ENCODE measurements around the gene GET3. TPM values are rescaled to one million over a fixed set of nuclear protein-coding genes. Genes with fewer than 3 reads are reported as not detected.

GET3 gene
- total RNA-seq, 1 donor from 2014 or later, result 69.3 TPM

DNA sequence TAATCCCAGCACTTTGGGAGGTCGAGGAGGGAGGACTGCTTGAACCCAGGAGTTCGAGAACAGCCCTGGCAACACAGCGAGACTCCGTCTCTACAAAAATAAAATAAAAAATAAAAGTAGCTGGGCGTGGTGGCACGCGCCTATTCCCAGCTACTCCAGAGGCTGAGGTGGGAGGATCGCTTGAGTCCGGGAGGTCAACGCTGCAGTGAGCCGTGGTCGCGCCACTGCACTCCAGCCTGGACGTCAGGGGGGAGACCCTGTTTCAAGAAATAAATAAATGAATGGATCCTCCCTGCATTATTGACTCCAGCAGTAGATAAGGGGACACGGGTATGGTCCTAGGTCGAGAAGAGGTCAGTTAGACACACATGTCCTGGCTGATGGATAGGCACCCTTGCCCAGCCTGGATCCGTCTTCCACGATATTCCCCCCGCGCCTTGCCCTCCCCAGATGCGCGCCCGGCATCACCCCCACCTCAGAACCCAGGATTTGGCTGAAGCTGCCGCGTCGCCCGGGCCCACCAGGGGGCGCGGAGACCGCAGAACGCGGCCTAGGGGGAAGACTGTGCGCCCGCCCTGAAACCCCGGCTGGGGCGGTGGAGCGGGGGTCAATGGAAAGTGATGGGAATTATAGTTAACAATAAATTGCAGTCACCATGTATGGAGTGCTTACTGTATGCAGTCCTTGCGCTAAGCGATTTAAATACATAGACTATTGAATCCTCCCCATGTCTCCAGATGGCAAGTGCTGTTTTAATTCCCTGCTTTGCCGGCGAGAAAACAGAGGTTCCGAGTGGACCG lies 40.1 kb downstream of the GET3 start:
- intact Hi-C loops (cut with micrococcal nuclease), result loop anchor here (1.0 kb wide), 2 partner anchors 12 to 19 kb away; no protein-coding TSS in a partner anchor

DNA sequence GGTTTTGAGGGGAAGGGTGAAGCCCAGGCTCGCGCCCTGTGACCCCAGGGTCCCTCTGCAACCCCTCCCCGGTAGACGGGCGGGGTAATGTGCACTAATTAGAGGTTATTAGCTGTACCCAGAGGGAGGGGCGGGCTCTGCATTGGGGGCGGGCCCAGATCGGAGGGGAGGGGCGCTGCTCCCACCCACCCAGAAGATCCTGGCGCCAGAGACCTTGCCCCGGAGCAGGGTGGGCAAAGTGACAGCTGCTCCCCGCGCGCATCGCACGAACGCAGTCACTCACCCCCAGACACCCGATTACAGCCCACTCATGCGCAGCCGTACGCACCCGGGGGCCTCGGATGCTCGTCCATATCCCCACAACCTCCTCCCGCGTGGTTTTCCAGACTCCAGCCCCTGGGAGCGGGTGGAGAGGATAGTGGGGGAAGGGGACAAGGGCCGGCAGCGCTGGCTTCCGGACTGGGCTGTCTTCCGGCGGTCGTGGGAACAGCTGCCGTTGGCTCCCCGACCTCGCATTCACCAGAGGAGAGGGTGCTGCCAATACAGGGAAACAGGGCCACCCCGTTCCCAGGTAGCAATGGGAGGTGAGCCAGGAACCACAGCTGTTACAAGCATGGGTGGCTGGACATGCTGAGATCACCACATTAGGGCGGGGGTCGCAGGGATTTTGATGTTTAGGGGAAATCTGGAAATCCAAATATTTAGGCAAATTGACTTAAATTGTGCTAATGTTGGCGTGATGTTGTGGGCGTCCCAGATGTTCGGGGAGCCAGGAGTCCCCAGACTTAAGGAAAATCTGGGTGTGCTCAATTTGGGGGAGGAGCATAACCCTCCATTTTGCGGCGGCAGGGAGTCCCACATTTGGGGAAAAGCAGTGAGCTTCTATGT lies 41.0 kb downstream of the GET3 start:
- intact Hi-C loops (cut with micrococcal nuclease), result loop anchor here (1.0 kb wide), 1 partner anchor 11 kb away; no protein-coding TSS in a partner anchor

DNA sequence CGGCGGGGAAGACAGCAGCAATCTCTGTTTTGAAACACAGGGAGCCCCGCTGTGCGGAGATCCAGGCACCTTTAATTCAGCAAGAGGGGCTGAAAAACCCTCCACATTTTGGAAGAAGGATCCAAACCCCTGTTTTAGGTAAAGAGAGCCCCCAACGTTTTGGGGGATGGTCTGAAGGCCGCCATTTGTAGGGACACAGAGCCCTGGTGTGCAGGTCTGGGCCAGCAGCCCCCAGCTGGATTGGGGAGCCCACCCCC lies 41.5 kb downstream of the GET3 start:
- intact Hi-C loops (cut with micrococcal nuclease), result loop anchor here (1.0 kb wide), 1 partner anchor 10 kb away; no protein-coding TSS in a partner anchor

DNA sequence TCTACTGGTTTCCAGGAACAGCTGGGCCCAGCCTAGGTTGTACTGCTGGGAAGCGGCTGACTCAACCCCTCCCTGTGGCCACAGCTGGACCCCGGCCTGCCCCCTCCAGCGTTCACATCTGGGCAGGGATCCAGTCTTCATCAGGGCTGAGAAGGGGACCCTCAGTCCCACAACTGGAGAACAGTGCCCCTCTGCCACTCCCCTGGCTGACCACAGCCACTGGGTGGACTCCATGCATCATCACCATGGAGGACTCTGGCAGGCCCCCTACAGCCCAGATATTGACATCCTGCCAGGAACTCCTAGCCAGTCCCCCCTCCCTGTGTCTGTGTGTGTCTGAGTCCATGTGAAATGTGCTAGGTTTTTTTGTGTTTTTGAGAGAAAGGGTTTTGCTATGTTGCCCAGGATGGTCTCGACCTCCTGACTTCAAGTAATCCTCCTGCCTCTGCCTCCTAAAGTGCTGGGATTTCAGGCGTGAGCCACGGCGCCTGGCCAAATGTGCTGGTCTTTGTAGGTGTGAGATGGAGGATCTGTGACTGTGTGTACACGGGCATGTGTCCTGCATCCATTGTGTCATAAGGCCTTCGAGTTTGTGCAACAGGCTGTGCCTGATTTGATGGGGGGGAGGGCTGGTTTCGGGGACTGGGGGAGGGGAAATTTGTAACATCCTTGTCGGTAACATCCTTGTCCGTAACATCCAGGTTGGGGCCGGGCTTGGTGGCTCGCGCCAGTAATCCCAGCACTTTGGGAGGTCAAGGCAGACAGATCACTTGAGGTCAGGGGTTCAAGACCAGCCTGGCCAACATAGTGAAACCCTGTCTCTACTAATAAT lies 42.1 kb downstream of the GET3 start:
- intact Hi-C loops (cut with micrococcal nuclease), result no loop called here

DNA sequence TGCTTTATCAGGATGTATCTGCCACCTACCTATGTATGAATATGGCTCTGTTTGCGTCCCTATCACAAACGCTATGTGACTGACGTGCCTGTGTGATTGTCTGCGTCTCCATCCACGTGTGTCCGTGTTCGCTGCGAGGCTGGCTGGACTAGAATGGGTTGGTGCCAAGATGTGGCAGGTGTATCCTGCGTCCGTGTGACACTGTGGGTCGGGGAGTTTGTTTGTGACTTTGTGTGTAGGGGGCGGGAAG lies 44.8 kb downstream of the GET3 start:
- intact Hi-C loops (cut with micrococcal nuclease), result loop anchor here (1.0 to 10.0 kb wide), 2 partner anchors 9 to 1743 kb away; partner anchors contain the start of genes JUNB and TECR

DNA sequence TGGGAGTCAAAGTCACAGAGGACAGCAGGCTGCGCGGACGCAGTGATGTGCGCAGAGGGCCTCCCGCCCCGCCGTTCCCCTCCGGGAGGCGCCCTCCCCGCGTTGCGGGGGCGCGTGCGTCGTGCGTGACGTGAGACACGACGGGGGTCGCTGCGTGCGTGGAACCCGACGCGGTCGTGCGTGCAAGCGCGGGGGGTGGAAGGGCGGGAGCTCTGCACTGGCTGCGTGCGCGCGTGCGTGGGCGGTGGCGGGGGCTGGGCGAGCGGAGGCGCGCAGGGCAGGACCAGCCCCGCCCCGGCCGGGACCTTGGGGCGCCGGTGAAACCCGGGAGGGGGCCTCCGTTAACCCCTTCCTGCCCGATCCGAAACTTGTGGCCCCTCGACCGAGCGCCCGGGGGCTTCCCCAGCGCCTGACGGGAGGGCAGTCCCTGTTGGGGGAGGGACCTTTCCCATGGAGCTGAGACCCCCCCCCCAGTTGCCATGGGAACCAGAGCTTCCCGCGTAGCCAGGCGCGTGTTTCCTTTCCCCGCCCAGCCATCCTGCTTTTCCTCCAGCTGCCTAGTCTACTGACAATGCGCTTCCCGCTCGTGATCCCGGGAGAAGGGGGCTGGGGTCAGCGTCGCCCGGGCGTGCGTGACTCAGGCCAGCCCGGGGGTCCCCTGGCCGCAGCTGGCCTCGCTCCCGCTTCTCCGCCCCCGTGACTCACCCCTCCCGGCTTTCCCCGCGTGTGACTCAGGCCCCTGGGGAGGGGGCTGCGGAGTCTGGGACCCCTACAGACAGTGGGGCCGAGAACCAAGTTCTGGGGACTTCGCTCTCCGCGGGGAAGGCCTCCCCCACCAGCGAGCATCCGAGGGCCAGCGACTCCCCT lies 45.4 kb downstream of the GET3 start:
- intact Hi-C loops (cut with micrococcal nuclease), result loop anchor here (1.0 to 10.0 kb wide), 2 partner anchors 9 to 1742 kb away; partner anchors contain the start of genes JUNB and TECR

DNA sequence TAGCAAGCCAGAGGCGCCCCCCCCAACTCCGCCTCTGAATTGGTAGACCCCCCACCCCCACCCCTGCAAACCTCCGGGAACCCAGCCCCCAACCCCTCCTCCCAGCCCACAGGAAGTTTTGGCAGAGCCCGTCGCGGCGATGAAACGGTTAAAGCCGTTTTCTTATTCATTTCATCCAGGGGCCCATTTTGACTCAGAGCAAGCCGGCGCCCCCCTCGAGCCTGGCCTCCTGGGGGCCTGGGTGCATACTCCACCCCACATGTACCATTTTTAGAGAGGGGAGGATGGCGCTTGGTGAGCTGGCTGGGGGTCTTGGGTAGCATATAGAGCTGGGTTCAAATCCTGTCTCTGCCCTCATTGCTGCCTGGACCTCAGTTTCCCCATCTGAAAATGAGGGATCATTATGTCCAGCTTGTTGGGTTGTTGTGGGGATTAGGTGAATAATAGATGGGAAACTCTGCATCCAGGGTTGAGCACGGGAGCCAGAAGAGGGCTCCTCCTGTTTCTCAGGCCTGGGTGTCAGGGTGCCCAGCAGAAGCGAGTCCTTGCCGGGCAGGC lies 46.1 kb downstream of the GET3 start:
- intact Hi-C loops (cut with micrococcal nuclease), result loop anchor here (10.0 kb wide), 1 partner anchor 1741 kb away; the partner anchor contains the start of gene TECR

DNA sequence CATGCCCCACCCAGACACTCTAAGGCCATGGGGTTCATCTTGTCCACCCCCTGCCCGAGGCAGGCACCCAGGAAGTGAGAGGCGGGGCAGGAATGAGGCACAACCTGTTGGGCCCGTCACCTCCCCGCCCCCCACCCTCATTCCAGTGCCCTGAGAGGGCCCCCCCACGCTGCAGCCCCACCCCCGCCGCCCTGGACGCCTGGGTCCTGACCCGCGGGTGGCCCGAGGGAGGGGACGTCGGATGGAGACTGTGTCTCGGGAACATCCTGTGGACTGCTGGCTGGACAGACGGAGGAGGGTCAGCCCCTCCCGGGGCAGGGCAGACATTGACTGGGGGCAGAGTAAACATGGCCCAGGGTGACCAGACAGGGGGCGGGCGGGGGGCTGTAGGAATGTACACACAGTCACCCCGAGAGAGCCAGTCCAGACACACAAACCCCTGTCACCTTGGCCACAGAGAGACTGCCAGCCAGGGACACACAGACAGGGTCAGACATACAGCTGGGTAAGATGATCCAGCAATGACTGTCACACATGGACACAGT lies 46.6 kb downstream of the GET3 start:
- intact Hi-C loops (cut with micrococcal nuclease), result loop anchor here (10.0 kb wide), 1 partner anchor 1741 kb away; the partner anchor contains the start of gene TECR

DNA sequence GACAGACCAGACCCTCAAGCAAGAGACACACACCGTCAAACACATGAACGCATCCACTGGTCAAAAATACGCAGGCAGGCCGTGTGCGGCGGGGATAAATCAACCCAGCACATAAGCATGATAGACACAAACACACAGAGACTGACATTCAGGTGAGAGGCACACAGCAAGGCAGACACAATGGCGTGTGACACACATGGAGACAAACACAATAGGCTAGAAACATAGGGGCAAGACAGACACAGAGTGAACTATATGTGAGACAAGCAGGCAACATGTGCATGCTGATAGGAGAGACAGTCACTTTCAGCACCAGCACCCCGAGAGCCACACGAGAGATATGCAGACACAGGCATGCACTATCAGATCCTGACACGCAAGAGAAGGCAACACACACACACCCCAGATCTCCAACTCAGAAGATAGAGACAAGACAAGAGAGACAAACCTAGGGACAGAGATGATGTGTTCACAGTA lies 47.1 kb downstream of the GET3 start:
- intact Hi-C loops (cut with micrococcal nuclease), result loop anchor here (10.0 kb wide), 1 partner anchor 1740 kb away; the partner anchor contains the start of gene TECR

DNA sequence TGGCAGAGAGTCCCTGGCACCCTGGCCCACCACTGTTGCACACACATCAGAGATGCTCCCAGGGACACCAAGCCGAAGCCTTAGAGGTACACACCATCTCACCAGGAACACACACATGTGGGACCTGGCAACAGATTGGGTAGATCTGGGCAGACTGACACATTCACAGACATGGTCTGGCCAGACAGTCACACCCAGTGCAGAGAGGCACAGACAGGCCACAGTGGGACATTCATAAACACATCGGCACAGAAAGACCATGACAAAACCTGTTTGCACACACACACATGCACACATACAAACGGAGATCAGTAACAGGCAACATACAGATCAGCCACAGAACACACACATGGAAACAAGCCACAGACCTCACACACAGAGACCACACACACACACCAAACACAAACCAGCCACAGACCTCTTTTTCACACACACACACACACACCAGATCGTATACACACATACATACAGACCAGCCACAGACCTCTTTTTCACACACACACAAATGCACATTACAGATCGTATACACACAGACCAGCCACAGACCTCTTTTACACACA lies 47.7 kb downstream of the GET3 start:
- intact Hi-C loops (cut with micrococcal nuclease), result loop anchor here (10.0 kb wide), 1 partner anchor 1740 kb away; the partner anchor contains the start of gene TECR

DNA sequence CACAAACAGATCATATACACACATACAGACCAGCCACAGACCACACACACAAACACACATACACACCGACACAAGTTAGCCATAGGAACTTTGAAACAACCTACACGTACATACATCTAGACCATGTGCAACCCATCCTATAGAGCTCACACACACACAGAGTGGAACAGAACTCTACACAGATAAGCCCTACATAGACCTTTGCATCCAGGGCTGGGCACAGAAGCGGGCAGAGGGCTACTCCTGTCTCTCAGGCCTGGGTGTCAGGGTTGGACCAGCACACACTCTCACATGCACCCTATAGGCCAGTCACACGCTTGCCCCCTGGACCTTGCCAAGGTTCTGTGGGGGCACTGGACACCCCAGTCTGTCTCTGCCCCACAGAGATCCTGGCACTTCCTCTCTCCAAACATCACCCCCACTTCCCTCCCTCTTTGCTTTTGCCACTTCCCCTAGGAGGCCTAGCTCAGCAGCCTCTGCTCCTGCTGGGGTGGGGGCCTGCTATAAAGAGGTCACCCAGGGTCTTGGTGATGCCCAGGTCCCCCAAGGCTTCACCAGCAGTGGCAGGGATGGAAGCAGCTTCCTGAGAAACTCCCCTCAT lies 48.2 kb downstream of the GET3 start:
- intact Hi-C loops (cut with micrococcal nuclease), result loop anchor here (10.0 kb wide), 1 partner anchor 1739 kb away; the partner anchor contains the start of gene TECR

DNA sequence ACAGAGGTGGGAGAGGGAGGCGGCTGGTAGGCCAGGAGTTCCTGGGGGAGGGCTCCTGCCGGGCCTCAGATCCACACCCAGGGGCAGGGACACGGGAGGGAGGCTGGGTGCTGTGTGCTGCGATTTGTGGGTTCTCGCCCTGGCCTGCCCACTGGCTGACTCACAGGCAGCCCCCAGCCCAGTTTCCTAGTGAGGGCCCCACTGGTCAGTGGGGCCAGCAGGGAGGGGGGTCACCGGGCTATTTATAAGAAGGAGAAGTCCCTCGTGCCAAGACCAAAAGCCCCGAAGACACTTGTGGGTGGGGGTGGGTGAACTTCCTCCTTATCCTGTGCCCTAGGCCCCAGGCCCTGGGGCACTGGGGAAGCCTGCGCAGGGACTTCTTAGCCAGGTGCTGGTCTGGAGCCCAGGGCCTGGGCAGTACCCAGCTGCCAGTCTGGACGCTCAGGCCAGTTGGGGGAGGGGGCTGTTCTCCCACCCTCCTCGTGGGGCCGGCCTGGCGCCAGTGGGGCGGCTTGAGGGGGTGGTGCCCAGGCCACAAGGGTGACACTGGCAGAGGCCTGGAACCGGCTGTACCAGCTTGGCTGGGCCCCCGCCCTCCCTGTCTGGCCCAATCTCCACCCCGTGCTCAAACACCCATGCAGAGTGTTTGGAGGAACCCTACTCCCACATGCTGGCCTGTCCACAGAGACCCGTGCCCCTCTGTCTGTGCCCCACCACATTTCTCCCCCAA lies 49.0 kb downstream of the GET3 start:
- intact Hi-C loops (cut with micrococcal nuclease), result loop anchor here (10.0 kb wide), 1 partner anchor 1738 kb away; the partner anchor contains the start of gene TECR

DNA sequence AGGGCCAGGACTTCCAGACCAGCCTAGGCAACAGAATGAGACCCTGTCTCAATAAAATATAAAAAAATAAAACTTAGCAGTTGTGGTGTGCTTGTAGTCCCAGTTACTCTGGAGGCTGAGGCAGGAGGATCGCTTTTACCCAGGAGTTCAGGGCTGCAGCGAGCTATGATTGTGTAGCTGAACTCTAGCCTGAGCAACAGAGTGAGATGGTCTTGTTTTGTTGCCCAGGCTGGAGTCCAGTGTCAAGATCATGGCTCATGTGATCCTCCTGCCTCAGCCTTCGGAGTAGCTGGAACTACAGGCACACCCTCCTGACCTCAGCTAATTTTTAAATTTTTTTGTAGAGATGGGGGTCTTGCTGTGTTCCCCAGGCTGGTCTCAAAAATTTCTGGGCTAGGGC lies 49.7 kb downstream of the GET3 start:
- intact Hi-C loops (cut with micrococcal nuclease), result loop anchor here (10.0 kb wide), 1 partner anchor 1738 kb away; the partner anchor contains the start of gene TECR

DNA sequence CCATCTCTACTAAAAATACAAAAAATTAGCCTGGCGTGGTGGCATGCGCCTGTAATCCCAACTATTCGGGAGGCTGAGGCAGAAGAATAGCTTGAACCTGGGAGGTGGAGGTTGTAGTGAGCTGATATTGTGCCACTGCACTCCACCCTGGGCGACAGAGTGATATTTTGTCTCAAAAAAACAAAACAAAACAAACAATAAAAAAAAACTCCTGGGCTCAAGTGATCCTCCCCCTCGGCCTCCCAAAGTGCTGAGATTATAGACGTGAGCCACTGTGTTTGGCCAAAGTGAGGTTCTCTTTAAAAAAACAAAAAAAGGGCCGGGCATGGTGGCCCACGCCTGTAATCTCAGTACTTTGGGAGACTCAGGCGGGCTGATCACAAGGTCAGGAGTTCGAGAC lies 50.2 kb downstream of the GET3 start:
- intact Hi-C loops (cut with micrococcal nuclease), result loop anchor here (10.0 kb wide), 1 partner anchor 1737 kb away; the partner anchor contains the start of gene TECR

DNA sequence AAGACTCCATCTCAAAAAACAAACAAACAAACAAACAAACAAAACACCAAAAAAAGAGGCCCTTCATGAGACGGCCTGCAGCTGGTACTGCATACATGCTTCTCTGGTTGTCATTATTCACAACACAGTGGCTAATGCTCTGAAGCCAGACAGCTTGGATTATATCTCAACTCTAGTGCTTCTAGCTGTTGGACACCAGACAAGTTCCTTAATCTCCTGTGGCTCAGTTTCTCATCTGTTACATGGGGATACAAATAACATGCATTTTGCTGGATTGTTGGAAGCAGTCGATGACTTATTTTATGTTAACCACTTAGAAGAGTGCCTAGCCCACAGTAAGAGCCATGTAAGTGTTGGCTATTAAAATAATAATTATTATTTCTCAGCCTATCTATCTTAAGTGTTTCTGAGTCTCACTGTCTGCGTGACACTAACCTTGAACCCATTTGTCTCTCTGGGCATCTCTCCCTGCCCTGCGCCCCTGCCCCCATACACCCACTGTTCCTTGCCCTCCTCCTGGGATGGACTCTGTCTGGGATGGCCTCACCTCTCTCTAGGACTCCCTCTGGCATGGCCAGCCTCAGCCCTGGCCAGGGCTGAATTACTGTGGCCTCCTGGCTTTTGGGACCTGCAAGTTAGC lies 50.9 kb downstream of the GET3 start:
- intact Hi-C loops (cut with micrococcal nuclease), result loop anchor here (10.0 kb wide), 1 partner anchor 1737 kb away; the partner anchor contains the start of gene TECR

DNA sequence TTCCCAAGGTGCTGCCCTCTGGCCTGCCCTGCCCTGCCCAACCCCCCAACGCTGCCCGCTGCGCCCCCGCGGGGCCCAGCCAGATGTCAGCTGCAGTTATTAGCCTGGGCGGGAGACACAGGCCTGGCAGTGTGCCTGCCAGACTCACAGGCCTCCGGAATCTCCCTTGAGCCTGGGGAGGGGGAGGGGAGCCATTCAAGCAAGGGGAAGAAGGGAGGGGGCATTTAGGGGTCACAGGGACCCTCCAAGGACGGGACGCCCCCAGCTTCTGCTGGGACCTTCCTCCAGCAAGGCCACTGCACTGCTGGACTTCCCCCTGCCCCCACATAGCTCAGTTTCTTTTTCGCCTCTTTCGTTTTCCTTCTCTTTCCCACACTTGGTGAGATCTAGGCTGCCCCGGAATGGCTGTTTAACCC lies 51.4 kb downstream of the GET3 start:
- intact Hi-C loops (cut with micrococcal nuclease), result loop anchor here (1.0 to 10.0 kb wide), 2 partner anchors 10 to 1736 kb away; partner anchors contain the start of gene TECR
